Measurements from ENCODE around the gene NIN. TPM values are rescaled to one million over a fixed set of nuclear protein-coding genes. Genes with fewer than 3 reads are reported as not detected.

The NIN gene
- total RNA-seq, 1 donor from 2014 or later = 21.0 TPM

GRCh38 chr14:50812180-50812579, 18.8 kb downstream of the NIN start:
- H3K4me3 Mint-ChIP-seq (ENCODE audit: low read depth) = no peak overlapping the region
- peaks cover 14% of the 10 kb centered on the region for H3K36me3 Mint-ChIP-seq (ENCODE audit: insufficient read depth)
- peaks cover 11% of the 10 kb centered on the region for H3K9me3 Mint-ChIP-seq (ENCODE audit: low read depth)
- DNase-seq (ENCODE audit: low spot score, unreplicated experiment) = no peak
- no peak for TF ChIP-seq CTCF (IDR thresholded peaks at IDR 0.05; ENCODE audit: unreplicated experiment)
- H3K27me3 Mint-ChIP-seq = peaks cover 9% of the 10 kb centered on the region
- H3K27ac Mint-ChIP-seq = no peak overlapping the region
- H3K4me1 Mint-ChIP-seq (ENCODE audit: low read depth) = no peaks in the 10 kb centered on the region

GRCh38 chr14:50808053-50808452, 22.9 kb downstream of the NIN start:
- H3K4me1 Mint-ChIP-seq (ENCODE audit: low read depth) = no peaks in the 10 kb centered on the region
- DNase-seq (ENCODE audit: low spot score, unreplicated experiment) = no peak
- H3K27ac Mint-ChIP-seq = no peak overlapping the region
- H3K4me3 Mint-ChIP-seq (ENCODE audit: low read depth) = no peak overlapping the region
- H3K27me3 Mint-ChIP-seq = no peaks in the 10 kb centered on the region
- H3K9me3 Mint-ChIP-seq (ENCODE audit: low read depth) = no peaks in the 10 kb centered on the region
- TF ChIP-seq CTCF (IDR thresholded peaks at IDR 0.05; ENCODE audit: unreplicated experiment) = no peak
- H3K36me3 Mint-ChIP-seq (ENCODE audit: insufficient read depth) = no peaks in the 10 kb centered on the region

- Mint-ChIP-seq H3K9me3 (ENCODE audit: low read depth) (no peaks in the 10 kb centered on the region), H3K27me3 (no peaks in the 10 kb centered on the region), H3K4me3 (ENCODE audit: low read depth) (no peak overlapping the region), H3K27ac (no peak overlapping the region), H3K36me3 (ENCODE audit: insufficient read depth) (no peaks in the 10 kb centered on the region), H3K4me1 (ENCODE audit: low read depth) (no peaks in the 10 kb centered on the region)
- DNase-seq (ENCODE audit: low spot score, unreplicated experiment) = no peak
- TF ChIP-seq CTCF (IDR thresholded peaks at IDR 0.05; ENCODE audit: unreplicated experiment) = no peak
Measured at GRCh38 chr14:50806241-50806933, 24.6 kb downstream of the NIN start.

- no peaks in the 10 kb centered on the region for H3K9me3 Mint-ChIP-seq (ENCODE audit: low read depth)
- H3K36me3 Mint-ChIP-seq (ENCODE audit: insufficient read depth) = no peaks in the 10 kb centered on the region
Measured at GRCh38 chr14:50805396-50805795, 25.6 kb downstream of the NIN start.

GRCh38 chr14:50804181-50804721, 26.7 kb downstream of the NIN start:
- Mint-ChIP-seq H3K9me3 (ENCODE audit: low read depth) (no peaks in the 10 kb centered on the region), H3K27ac (no peak overlapping the region), H3K4me3 (ENCODE audit: low read depth) (no peak overlapping the region), H3K36me3 (ENCODE audit: insufficient read depth) (no peaks in the 10 kb centered on the region), H3K4me1 (ENCODE audit: low read depth) (no peaks in the 10 kb centered on the region), H3K27me3 (no peaks in the 10 kb centered on the region)
- no peak for TF ChIP-seq CTCF (IDR thresholded peaks at IDR 0.05; ENCODE audit: unreplicated experiment)
- DNase-seq (ENCODE audit: low spot score, unreplicated experiment) = no peak

More at GRCh38 chr14:50805396-50805795, 25.6 kb downstream of the NIN start:
- H3K4me1 Mint-ChIP-seq (ENCODE audit: low read depth) = no peaks in the 10 kb centered on the region
- no peak overlapping the region for H3K27ac Mint-ChIP-seq
- no peaks in the 10 kb centered on the region for H3K27me3 Mint-ChIP-seq
- DNase-seq (ENCODE audit: low spot score, unreplicated experiment) = no peak
- TF ChIP-seq CTCF (IDR thresholded peaks at IDR 0.05; ENCODE audit: unreplicated experiment) = no peak
- no peak overlapping the region for H3K4me3 Mint-ChIP-seq (ENCODE audit: low read depth)

Measured in progenitor cell of endocrine pancreas (in vitro differentiated cells).